ENCODE data around the gene ERCC5. TPM values are rescaled to one million over a fixed set of nuclear protein-coding genes. Genes with fewer than 3 reads are reported as not detected.

Gene ERCC5
- total RNA-seq, 1 donor, result 99.2 TPM

- DNase-seq (ENCODE audit: insufficient read length, low spot score, missing footprints), result no peak
- TF ChIP-seq CTCF (IDR thresholded peaks at IDR 0.05; ENCODE audit: extremely low read depth, low read depth, low read length), result no peak
- H3K79me2 ChIP-seq (ENCODE audit: insufficient read depth, low read length), result peaks cover 8% of the 10 kb centered on the region
- peaks cover 44% of the 10 kb centered on the region for H3K36me3 ChIP-seq (ENCODE audit: insufficient read depth, low read length)
- no peak overlapping the region for H2AFZ ChIP-seq (ENCODE audit: low read length)
- no peaks in the 10 kb centered on the region for H3K9me3 ChIP-seq (ENCODE audit: low read depth, low read length)
- no peaks in the 10 kb centered on the region for H3K27me3 ChIP-seq (ENCODE audit: insufficient read depth, low read length)
- peaks cover 11% of the 10 kb centered on the region for H3K4me1 ChIP-seq (ENCODE audit: insufficient read depth, low read length)
- peaks cover 10% of the 10 kb centered on the region for H4K20me1 ChIP-seq (ENCODE audit: insufficient read depth, low read length)
- H3K4me2 ChIP-seq (ENCODE audit: insufficient read depth, low read length), result no peak overlapping the region
- H3K4me3 ChIP-seq (ENCODE audit: insufficient read depth, low read length), result no peak overlapping the region
- no peak overlapping the region for H3K27ac ChIP-seq (ENCODE audit: low read depth, low read length)
Observed at GRCh38 chr13:102875256-102875655, 29.4 kb downstream of the ERCC5 start.

- H3K27ac ChIP-seq (ENCODE audit: low read depth, low read length), result no peak overlapping the region
- no peaks in the 10 kb centered on the region for H3K4me1 ChIP-seq (ENCODE audit: insufficient read depth, low read length)
- H3K79me2 ChIP-seq (ENCODE audit: insufficient read depth, low read length), result no peaks in the 10 kb centered on the region
- H2AFZ ChIP-seq (ENCODE audit: low read length), result no peak overlapping the region
- peaks cover 42% of the 10 kb centered on the region for H3K36me3 ChIP-seq (ENCODE audit: insufficient read depth, low read length)
- H3K9me3 ChIP-seq (ENCODE audit: low read depth, low read length), result no peaks in the 10 kb centered on the region
- no peaks in the 10 kb centered on the region for H4K20me1 ChIP-seq (ENCODE audit: insufficient read depth, low read length)
- DNase-seq (ENCODE audit: insufficient read length, low spot score, missing footprints), result no peak
- no peak for TF ChIP-seq CTCF (IDR thresholded peaks at IDR 0.05; ENCODE audit: extremely low read depth, low read depth, low read length)
- no peak overlapping the region for H3K4me3 ChIP-seq (ENCODE audit: insufficient read depth, low read length)
- H3K4me2 ChIP-seq (ENCODE audit: insufficient read depth, low read length), result no peak overlapping the region
- H3K27me3 ChIP-seq (ENCODE audit: insufficient read depth, low read length), result no peaks in the 10 kb centered on the region
Observed at GRCh38 chr13:102877303-102877702, 31.5 kb downstream of the ERCC5 start.

DNA sequence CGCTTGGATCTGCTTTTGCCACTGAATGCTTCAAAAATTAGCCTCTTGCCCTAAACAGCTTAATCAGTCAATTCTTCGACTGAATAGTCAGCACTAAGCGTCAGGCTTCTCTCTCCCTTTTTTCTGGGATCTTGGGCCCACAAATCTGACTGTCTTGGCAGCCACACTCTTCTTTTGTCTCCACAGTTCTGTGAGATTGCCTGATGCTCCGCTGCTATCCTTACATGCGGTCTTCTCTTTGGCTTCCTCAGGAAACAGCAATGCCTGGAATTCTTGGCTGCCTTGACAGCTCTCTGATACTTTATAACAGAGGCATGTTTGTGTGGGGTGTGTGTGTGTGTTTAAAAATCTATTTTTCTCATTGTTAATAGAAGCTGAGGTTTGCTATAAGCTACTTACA is 32.6 kb downstream of the ERCC5 start:
- Histone ChIP-seq H3K27me3 (ENCODE audit: insufficient read depth, low read length) (no peaks in the 10 kb centered on the region), H3K4me2 (ENCODE audit: insufficient read depth, low read length) (no peak overlapping the region), H3K9me3 (ENCODE audit: low read depth, low read length) (no peaks in the 10 kb centered on the region), H4K20me1 (ENCODE audit: insufficient read depth, low read length) (no peaks in the 10 kb centered on the region), H2AFZ (ENCODE audit: low read length) (no peak overlapping the region), H3K79me2 (ENCODE audit: insufficient read depth, low read length) (no peaks in the 10 kb centered on the region), H3K36me3 (ENCODE audit: insufficient read depth, low read length) (peaks cover 30% of the 10 kb centered on the region), H3K4me1 (ENCODE audit: insufficient read depth, low read length) (no peaks in the 10 kb centered on the region), H3K27ac (ENCODE audit: low read depth, low read length) (no peak overlapping the region), H3K4me3 (ENCODE audit: insufficient read depth, low read length) (no peak overlapping the region)
- TF ChIP-seq CTCF (IDR thresholded peaks at IDR 0.05; ENCODE audit: extremely low read depth, low read depth, low read length), result no peak
- DNase-seq (ENCODE audit: insufficient read length, low spot score, missing footprints), result no peak

GRCh38 chr13:102879793-102880499 is 34.1 kb downstream of the ERCC5 start:
- Histone ChIP-seq H3K27me3 (ENCODE audit: insufficient read depth, low read length) (no peaks in the 10 kb centered on the region), H3K36me3 (ENCODE audit: insufficient read depth, low read length) (peaks cover 15% of the 10 kb centered on the region), H3K27ac (ENCODE audit: low read depth, low read length) (no peak overlapping the region), H3K79me2 (ENCODE audit: insufficient read depth, low read length) (no peaks in the 10 kb centered on the region), H3K4me3 (ENCODE audit: insufficient read depth, low read length) (no peak overlapping the region), H3K4me1 (ENCODE audit: insufficient read depth, low read length) (no peaks in the 10 kb centered on the region), H3K9me3 (ENCODE audit: low read depth, low read length) (no peaks in the 10 kb centered on the region), H4K20me1 (ENCODE audit: insufficient read depth, low read length) (no peaks in the 10 kb centered on the region), H3K4me2 (ENCODE audit: insufficient read depth, low read length) (no peak overlapping the region), H2AFZ (ENCODE audit: low read length) (no peak overlapping the region)
- no peak for TF ChIP-seq CTCF (IDR thresholded peaks at IDR 0.05; ENCODE audit: extremely low read depth, low read depth, low read length)
- no peak for DNase-seq (ENCODE audit: insufficient read length, low spot score, missing footprints)
